SKM-1 treated with dmso at 0.1 percent for 144 hours (cell line): ENCODE measurements around the gene PORCN.
"Not testable (repeated sequence)": the region's sequence is repeated elsewhere in the genome, so short reads cannot be mapped to it uniquely, and the experiment has no call there.

ENCODE experiments used
- DNase-seq: peaks from one replicate; lab custom pipeline; 2025; ENCODE audit not compliant: unreplicated experiment; lab: John Stamatoyannopoulos, UW

The PORCN gene

GRCh38 chrX:48509619-48510018 lies 827 bp downstream of the PORCN start:
- DNase-seq: no peak

DNA sequence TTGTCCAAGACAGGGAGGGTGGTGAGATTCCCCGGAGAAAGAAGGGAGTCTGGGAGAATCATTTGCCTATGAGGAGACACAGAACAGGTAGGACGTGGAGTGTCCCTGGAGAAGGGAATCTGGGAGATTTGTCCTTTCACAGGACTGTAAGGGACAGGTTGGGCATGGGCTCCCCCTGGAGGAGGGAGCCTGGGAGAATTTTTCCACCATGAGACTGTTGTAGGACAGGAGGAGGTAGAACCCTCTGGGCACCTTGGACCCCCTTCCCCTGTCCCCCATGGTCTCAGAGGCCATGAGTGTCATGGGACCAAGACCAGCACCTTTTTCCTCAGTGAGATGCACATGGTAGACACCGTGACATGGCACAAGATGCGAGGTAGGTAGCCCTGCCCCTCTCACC lies 2.8 kb downstream of the PORCN start:
- no peak for DNase-seq

DNA sequence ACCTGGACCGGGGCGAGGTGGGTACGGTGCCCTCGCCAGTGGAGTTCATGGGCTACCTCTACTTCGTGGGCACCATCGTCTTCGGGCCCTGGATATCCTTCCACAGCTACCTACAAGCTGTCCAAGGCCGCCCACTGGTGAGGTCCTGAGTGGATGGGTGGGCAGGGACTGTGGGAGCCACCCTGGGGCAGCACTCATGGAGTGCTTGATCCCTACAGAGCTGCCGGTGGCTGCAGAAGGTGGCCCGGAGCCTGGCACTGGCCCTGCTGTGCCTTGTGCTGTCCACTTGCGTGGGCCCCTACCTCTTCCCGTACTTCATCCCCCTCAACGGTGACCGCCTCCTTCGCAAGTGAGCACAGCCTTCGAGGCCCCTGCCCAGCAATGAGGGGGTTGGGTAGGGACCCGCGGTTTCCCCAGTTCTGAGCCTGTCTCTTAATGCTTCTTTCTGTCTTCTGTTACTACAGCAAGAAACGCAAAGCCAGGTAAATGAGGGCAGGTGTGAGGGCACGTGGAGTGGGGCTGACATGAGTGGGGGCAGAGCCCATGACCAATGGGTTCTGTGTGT lies 3.7 kb downstream of the PORCN start:
- no peak for DNase-seq

- DNase-seq: no peak
Measured at GRCh38 chrX:48513670-48514069, 4.9 kb downstream of the PORCN start.

- no peak for DNase-seq
Measured at GRCh38 chrX:48514126-48514806, 5.5 kb downstream of the PORCN start.

GRCh38 chrX:48514868-48515460 lies 6.2 kb downstream of the PORCN start:
- DNase-seq: no peak

GRCh38 chrX:48515842-48516241 lies 7.0 kb downstream of the PORCN start:
- DNase-seq: no peak

GRCh38 chrX:48516285-48516684 lies 7.5 kb downstream of the PORCN start:
- DNase-seq: no peak

DNA sequence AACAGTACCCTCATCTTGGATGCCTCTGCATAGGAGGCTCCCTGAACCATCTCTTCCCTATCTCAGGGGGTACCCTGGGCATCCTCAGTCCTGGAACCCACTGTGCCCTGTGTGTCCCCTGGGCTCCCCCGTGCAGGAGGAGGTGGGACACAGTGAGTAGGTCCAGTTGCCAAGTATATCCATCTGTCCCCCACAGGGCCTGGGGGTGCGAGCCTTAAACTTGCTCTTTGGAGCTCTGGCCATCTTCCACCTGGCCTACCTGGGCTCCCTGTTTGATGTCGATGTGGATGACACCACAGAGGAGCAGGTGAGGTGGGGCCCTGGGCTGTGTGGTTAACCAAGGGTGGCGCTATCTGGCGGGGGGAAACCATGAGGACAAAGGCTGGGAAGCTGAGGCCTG lies 8.2 kb downstream of the PORCN start:
- DNase-seq: no peak

DNA sequence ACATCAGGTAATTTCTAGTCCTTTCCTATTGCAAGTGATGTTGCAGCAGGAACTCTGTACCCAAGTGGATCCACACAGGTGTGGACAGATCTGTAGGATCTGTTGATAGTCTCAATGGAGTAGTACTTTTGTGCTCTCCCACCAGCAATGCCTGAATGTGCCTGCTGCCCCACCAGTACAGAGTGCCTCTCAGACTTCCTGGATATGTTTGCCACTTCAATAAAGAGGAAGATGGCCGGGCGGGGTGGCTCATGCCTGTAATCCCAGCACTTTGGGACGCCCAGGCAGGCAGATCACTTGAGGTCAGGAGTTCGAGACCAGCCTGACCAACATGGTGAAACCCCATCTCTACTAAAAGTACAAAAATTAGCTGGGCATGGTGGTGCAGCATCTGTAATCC lies 10.7 kb downstream of the PORCN start:
- not testable (repeated sequence) for DNase-seq

DNA sequence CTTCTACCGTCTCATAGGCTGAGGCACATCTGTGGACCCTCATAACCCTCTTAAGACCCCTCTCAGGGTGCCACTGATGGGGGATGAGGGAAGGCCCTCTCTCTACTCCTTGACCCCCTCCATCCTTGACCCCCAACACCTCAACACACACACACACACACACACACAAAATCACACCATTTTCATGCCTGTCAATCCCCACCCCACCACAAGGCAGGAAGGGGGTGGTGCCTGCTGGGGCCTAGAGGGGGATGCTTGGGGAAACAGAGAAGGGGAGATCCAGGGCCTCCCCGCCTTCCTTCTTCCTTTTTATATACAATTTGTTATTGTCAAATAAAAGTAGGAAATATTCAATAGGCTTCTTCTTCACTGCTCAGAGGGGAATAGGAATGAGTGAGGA lies 11.7 kb downstream of the PORCN start:
- DNase-seq: no peak

DNA sequence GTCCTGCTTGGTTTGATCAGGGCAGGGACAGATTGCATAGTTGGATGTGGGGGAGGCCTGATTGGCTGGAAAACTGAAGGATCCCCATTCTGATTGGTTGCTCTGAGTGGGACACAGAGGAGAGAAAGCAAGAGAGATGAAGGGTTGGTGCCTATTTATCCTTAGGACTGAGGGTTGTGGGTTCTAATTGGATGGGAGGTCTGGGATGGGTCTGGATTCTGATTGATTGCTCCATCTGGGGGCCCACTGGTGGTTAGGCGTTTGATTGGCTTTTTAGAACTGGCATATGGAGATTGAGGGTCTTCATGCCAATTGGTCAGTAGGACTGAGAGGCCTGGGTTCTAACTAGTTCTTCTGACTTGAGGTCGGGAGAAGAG lies 12.2 kb downstream of the PORCN start:
- no peak for DNase-seq

DNA sequence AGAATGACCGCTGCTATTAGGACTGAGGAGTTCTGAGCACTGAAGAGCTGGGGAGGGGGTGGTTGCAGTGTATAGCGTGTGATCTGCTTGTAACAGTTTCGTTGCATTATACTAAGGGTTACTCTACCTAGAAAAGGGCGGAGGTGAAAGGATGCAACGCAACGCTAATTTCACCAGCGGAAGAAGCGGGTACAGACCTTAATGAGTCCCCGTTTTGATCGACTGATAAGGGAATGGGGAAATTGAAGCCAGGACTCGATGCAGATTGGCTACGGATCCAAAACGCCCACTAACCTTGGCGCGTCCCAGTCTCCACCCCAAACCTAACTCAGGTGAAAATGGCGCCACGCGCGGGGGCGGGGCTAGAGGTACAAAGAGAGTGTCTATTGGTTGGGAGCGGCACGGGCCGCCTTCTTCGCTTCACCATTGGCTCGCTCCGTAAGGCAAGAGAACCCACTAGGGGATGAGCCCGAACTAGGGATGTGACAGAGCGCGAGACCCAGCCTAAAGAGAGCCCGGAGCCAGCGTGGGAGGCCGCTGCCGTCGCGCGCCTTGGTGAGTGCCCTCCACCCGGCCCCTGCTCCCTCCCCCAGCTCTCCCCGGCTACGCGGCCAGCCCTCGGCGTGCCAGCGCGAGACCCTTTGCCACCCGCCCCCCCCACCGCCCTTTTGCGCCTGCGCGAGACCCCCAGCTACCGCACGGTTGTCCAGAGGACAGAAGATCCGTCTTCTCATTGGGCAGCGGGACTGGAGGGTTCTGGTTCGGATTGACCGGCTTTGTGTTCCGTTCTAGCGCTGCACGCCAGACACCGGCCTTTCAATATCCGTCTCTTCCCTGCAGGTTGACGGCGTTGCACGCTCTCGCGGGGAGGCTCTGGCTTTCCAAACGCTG lies 12.8 kb downstream of the PORCN start, which contains the start of gene EBP:
TSS of gene EBP (plus strand) at position 456 of the 891 bp plus-strand sequence. CDS start 1,964 bp downstream, outside the sequence.
- DNase-seq: peak; percentile 83

DNA sequence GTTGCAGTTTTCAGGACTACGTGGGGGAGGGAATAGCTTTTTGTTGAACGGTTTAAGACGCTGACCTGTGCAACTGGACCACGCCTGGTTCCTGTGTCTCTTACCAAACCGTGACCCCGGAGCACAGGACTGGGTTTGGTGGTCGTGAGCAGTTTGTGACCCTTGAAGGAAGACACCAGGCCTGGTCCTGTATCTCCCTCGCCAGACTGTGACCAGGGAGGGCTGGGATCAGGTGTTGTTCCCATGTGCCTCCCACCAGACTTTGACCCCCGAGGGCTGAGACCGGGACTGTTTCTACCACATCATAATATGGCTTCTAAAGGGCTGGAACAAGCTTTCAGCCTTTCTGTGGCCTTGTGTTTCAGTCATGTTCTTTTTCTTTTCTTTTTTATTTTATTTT lies 13.5 kb downstream of the PORCN start:
- DNase-seq: no peak

GRCh38 chrX:48523682-48524081 lies 14.9 kb downstream of the PORCN start:
- DNase-seq: no peak

- DNase-seq: not testable (repeated sequence)
Measured at GRCh38 chrX:48525853-48526252, 17.1 kb downstream of the PORCN start.

GRCh38 chrX:48530736-48531135 lies 21.9 kb downstream of the PORCN start:
- DNase-seq: no peak

- no peak for DNase-seq
Measured at GRCh38 chrX:48531358-48531959, 22.7 kb downstream of the PORCN start.

DNA sequence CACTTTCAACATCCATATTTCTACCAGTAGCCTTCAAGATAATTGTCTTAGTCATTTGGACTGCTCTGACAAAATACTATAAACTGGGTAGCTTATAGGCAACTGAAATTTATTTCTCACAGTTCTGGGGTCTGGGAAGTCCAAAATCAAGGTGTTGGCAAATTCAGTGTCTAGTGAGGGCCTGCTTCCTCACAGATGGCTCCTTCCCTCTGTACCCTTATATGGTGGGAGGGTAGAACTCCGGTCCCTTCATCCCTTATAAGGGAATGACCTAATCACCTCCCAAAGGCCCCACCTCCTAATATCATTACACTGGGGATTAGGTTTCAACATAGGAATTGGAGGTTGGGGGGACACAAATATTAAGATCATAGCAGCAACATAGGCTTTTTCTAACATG lies 23.4 kb downstream of the PORCN start:
- no peak for DNase-seq

DNA sequence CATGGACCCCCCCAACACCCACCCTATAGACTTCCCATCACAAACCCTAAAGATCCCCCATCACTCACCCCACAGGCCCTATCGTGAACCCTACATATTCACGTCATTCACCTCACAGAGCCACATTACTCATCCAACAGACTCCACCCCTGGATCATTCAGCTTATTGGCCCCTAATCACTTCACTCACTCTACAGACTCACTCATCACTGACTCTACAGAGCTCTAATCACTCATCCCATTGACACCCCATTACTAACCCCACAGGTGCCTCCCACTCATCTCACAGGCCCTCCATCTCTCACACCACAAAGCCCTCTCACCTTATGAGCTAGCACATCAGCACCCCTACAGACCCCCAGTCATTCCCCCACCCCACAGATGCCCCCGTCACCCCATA lies 24.4 kb downstream of the PORCN start:
- no peak for DNase-seq

GRCh38 chrX:48538641-48539344 lies 30.0 kb downstream of the PORCN start:
- DNase-seq: no peak
